HEK293T (cell line): ENCODE data around the gene IFT88.

Experiments used
- CTCF ChIA-PET: fragments of 350-600 bp; formaldehyde crosslinking; extraction: SDS; loops from one replicate; lab custom pipeline; 2021; ENCODE audit warnings: antibody characterized with exemption, inconsistent platforms; lab: Yijun Ruan, JAX
- POLR2A ChIA-PET: fragments of 350-600 bp; formaldehyde crosslinking; extraction: SDS; loops from one replicate; lab custom pipeline; 2020; ENCODE audit warnings: antibody characterized with exemption, inconsistent platforms; lab: Yijun Ruan, JAX
- DNase-seq: peaks from one replicate; pipeline ENCODE4 v3.0.0; 2012; ENCODE audit warnings: mixed read lengths; ENCODE audit errors: extremely low spot score
- ARNT ChIP-seq: fragments of 450-650 bp; IDR thresholded peaks from 2 replicates; pipeline ENCODE4 v1.6.1; 2017; ENCODE audit warnings: mild to moderate bottlenecking
- BHLHE40 ChIP-seq: fragments of 450-650 bp; IDR thresholded peaks from 2 replicates; pipeline ENCODE4 v1.6.1; 2016; ENCODE audit warnings: mild to moderate bottlenecking, moderate library complexity, borderline replicate concordance
- CTBP1 ChIP-seq: fragments of 450-650 bp; IDR thresholded peaks from 2 replicates; pipeline ENCODE4 v1.6.1; 2016; ENCODE audit warnings: borderline replicate concordance
- ELF4 ChIP-seq: fragments of 450-650 bp; IDR thresholded peaks from 2 replicates; pipeline ENCODE4 v1.6.1; 2017; ENCODE audit warnings: antibody characterized with exemption
- FOXA1 ChIP-seq: fragments of 450-650 bp; IDR thresholded peaks from 2 replicates; pipeline ENCODE4 v1.6.1; 2016; ENCODE audit warnings: mild to moderate bottlenecking
- FOXK2 ChIP-seq: fragments of 450-650 bp; IDR thresholded peaks from 2 replicates; pipeline ENCODE4 v1.6.1; 2016; ENCODE audit warnings: mild to moderate bottlenecking
- FOXM1 ChIP-seq: fragments of 450-650 bp; IDR thresholded peaks from 2 replicates; pipeline ENCODE4 v1.6.1; 2017; ENCODE audit warnings: mild to moderate bottlenecking, borderline replicate concordance
- HDGF ChIP-seq: fragments of 450-650 bp; IDR thresholded peaks from 2 replicates; pipeline ENCODE4 v1.6.1; 2017; ENCODE audit warnings: antibody characterized with exemption, borderline replicate concordance
- L3MBTL2 ChIP-seq: fragments of 450-650 bp; conservative IDR thresholded peaks from 2 replicates; pipeline ENCODE4 v1.6.1; 2016; ENCODE audit warnings: mild to moderate bottlenecking
- LEF1 ChIP-seq: fragments of 450-650 bp; IDR thresholded peaks from 2 replicates; pipeline ENCODE4 v1.6.1; 2017; ENCODE audit warnings: mild to moderate bottlenecking, borderline replicate concordance
- NFRKB ChIP-seq: fragments of 450-650 bp; IDR thresholded peaks from 2 replicates; pipeline ENCODE4 v1.6.1; 2016; ENCODE audit warnings: mild to moderate bottlenecking, moderate library complexity
- PKNOX1 ChIP-seq: fragments of 450-650 bp; IDR thresholded peaks from 2 replicates; pipeline ENCODE4 v1.6.1; 2016
- SP1 ChIP-seq: fragments of 450-650 bp; IDR thresholded peaks from 2 replicates; pipeline ENCODE4 v1.6.1; 2017
- SUZ12 ChIP-seq: fragments of 450-650 bp; IDR thresholded peaks from 2 replicates; pipeline ENCODE4 v1.6.1; 2016; ENCODE audit warnings: mild to moderate bottlenecking
- TARDBP ChIP-seq: fragments of 450-650 bp; IDR thresholded peaks from 2 replicates; pipeline ENCODE4 v1.6.1; 2016
- ZNF384 ChIP-seq: fragments of 450-650 bp; IDR thresholded peaks from 2 replicates; pipeline ENCODE4 v1.6.1; 2016

Gene IFT88

GRCh38 chr13:20738616-20739015 is 171.7 kb downstream of the IFT88 start:
- CTCF ChIA-PET, result no interaction called here
- POLR2A ChIA-PET, result no interaction called here
- DNase-seq, result no peak
- no peak for TF ChIP-seq TARDBP
- no peak for TF ChIP-seq PKNOX1
- TF ChIP-seq SP1, result no peak
- TF ChIP-seq FOXM1, result no peak
- no peak for TF ChIP-seq NFRKB
- TF ChIP-seq BHLHE40, result no peak
- no peak for TF ChIP-seq L3MBTL2
- no peak for TF ChIP-seq FOXK2
- no peak for TF ChIP-seq LEF1
- no peak for TF ChIP-seq CTBP1

GRCh38 chr13:20740021-20740420 is 173.1 kb downstream of the IFT88 start:
- DNase-seq, result no peak
- POLR2A ChIA-PET, result no interaction called here
- TF ChIP-seq ELF4, result no peak
- no peak for TF ChIP-seq HDGF
- TF ChIP-seq CTBP1, result no peak
- no peak for TF ChIP-seq NFRKB
- no peak for TF ChIP-seq SUZ12
- no peak for TF ChIP-seq FOXA1
- no peak for TF ChIP-seq ARNT
- TF ChIP-seq PKNOX1, result no peak
- TF ChIP-seq FOXK2, result no peak
- TF ChIP-seq BHLHE40, result no peak
- TF ChIP-seq FOXM1, result no peak
- no peak for TF ChIP-seq ZNF384
- TF ChIP-seq LEF1, result no peak
- TF ChIP-seq TARDBP, result no peak
- no peak for TF ChIP-seq L3MBTL2
- no peak for TF ChIP-seq SP1
- CTCF ChIA-PET, result no interaction called here
